Naive thymus-derived CD4-positive, alpha-beta T cell (primary cell): ENCODE data around the gene SPDYE2. TPM values are rescaled to one million over a fixed set of nuclear protein-coding genes. Genes with fewer than 3 reads are reported as not detected.
"Not testable (repeated sequence)": the region's sequence is repeated elsewhere in the genome, so short reads cannot be mapped to it uniquely, and the experiment has no call there.

Source experiments
- ATAC-seq: fragments of 150-1000 bp; cut with Tn5 transposase; 2 replicates; pipeline ENCODE4 v1.10.0; 2021; ENCODE audit warnings: mild to moderate bottlenecking, moderate library complexity
- CTCF ChIA-PET: fragments of 350-600 bp; sonication (Branson Sonifier 250); formaldehyde crosslinking; loops from one replicate; lab custom pipeline; 2021; ENCODE audit warnings: antibody characterized with exemption; lab: Charles Lee
- POLR2A ChIA-PET: fragments of 350-600 bp; sonication (Branson Sonifier 250); formaldehyde crosslinking; loops from one replicate; lab custom pipeline; 2021; ENCODE audit warnings: antibody characterized with exemption, inconsistent platforms; lab: Charles Lee
- DNase-seq, 9 donors: peaks; one replicate each; pipeline versions ENCODE4 v3.0.0 to v3.0.0-alpha.2; 2020 to 2022; ENCODE audit warnings: mixed read lengths in 1 of 9
- H3K27ac ChIP-seq: one replicate; pipeline ENCODE4 v1.7.0; 2013; ENCODE audit warnings: mild to moderate bottlenecking, low read depth, low read length, moderate library complexity
- H3K27me3 ChIP-seq, 2 donors: one replicate each; pipeline ENCODE4 v1.7.0; 2013; ENCODE audit warnings: low read length in 2 of 2, mild to moderate bottlenecking in 2 of 2, moderate library complexity in 2 of 2; ENCODE audit not compliant: control insufficient read depth in 2 of 2, insufficient read depth in 2 of 2
- H3K36me3 ChIP-seq, 3 experiments: 1 replicate in 2 of 3; 2 replicates in 1 of 3; pipeline ENCODE4 v1.7.0; 2013; ENCODE audit warnings: low read length in 3 of 3, mild to moderate bottlenecking in 3 of 3, moderate library complexity in 1 of 3; ENCODE audit not compliant: insufficient read depth in 3 of 3, control insufficient read depth in 2 of 3
- H3K4me1 ChIP-seq, 2 donors: one replicate each; pipeline ENCODE4 v1.7.0; 2013; ENCODE audit warnings: low read length in 2 of 2, mild to moderate bottlenecking in 2 of 2, moderate library complexity in 1 of 2; ENCODE audit not compliant: control insufficient read depth in 2 of 2, insufficient read depth in 2 of 2
- H3K4me3 ChIP-seq: 2 replicates; pipeline ENCODE4 v1.7.0; 2013; ENCODE audit warnings: mild to moderate bottlenecking, low read length
- H3K9me3 ChIP-seq, 3 experiments: 1 replicate in 2 of 3; 2 replicates in 1 of 3; pipeline ENCODE4 v1.7.0; 2013; ENCODE audit warnings: low read length in 3 of 3; ENCODE audit not compliant: control insufficient read depth in 2 of 3
- H3K27ac Mint-ChIP-seq, 9 donors: one replicate each; pipeline ENCODE4 v1.8.0; 2020 to 2022; ENCODE audit warnings: mixed read lengths in 9 of 9, mild to moderate bottlenecking in 8 of 9, moderate library complexity in 5 of 9, inconsistent platforms in 2 of 9
- H3K27me3 Mint-ChIP-seq, 5 donors: one replicate each; pipeline ENCODE4 v1.8.0; 2021 to 2022; ENCODE audit warnings: mixed read lengths in 5 of 5, mild to moderate bottlenecking in 1 of 5
- H3K36me3 Mint-ChIP-seq, 5 donors: one replicate each; pipeline ENCODE4 v1.8.0; 2020 to 2022; ENCODE audit warnings: mixed read lengths in 5 of 5, mild to moderate bottlenecking in 3 of 5, inconsistent platforms in 1 of 5
- H3K4me1 Mint-ChIP-seq, 7 donors: one replicate each; pipeline ENCODE4 v1.8.0; 2020 to 2022; ENCODE audit warnings: mixed read lengths in 7 of 7, mild to moderate bottlenecking in 3 of 7, inconsistent platforms in 1 of 7
- H3K4me3 Mint-ChIP-seq, 10 donors: one replicate each; pipeline ENCODE4 v1.8.0; 2020 to 2022; ENCODE audit warnings: mild to moderate bottlenecking in 10 of 10, mixed read lengths in 10 of 10, moderate library complexity in 6 of 10, inconsistent platforms in 2 of 10
- H3K9me3 Mint-ChIP-seq, 11 donors: one replicate each; pipeline ENCODE4 v1.8.0; 2020 to 2022; ENCODE audit warnings: mixed read lengths in 11 of 11, mild to moderate bottlenecking in 4 of 11, inconsistent platforms in 1 of 11, moderate library complexity in 1 of 11
- intact Hi-C, 2 donors: fragments of 100-400 bp; cut with micrococcal nuclease; formaldehyde crosslinking; loops; one replicate each; pipeline ENCODE4 v1.15.1; 2023
- polyA plus RNA-seq, 2 donors: library from polyadenylated mRNA; unstranded; fragments of 300-500 nt; fragmentation: Illumina TruSeq; gene quantifications; one replicate each; pipeline ENCODE4 v1.2.3, GENCODE V29; 2021
- total RNA-seq, 6 experiments: library from RNA in 5 of 6; stranded (reverse) in 5 of 6; gene quantifications; 1 replicate in 5 of 6; 2 replicates in 1 of 6; pipeline ENCODE4 v1.2.3 and lab custom pipeline; 2021 to 2026

Gene SPDYE2
- total RNA-seq (1 to 10 TPM in 1 of 5 experiments, under 1 TPM in 3, not detected in 1; 0.29 to 1.1 (median 0.32) TPM), polyA plus RNA-seq (under 1 TPM; 0.33 to 0.35 TPM), total RNA-seq (lab: John Stamatoyannopoulos, UW) (not detected)

- H3K27ac ChIP-seq, H3K36me3 Mint-ChIP-seq, POLR2A ChIA-PET, H3K27me3 ChIP-seq, DNase-seq, ATAC-seq, H3K4me3 Mint-ChIP-seq, H3K9me3 Mint-ChIP-seq, H3K9me3 ChIP-seq, H3K27ac Mint-ChIP-seq, H3K4me1 ChIP-seq, H3K4me3 ChIP-seq, CTCF ChIA-PET, H3K27me3 Mint-ChIP-seq, H3K36me3 ChIP-seq, intact Hi-C loops, H3K4me1 Mint-ChIP-seq: not testable (repeated sequence)
Measured at GRCh38 chr7:102550808-102551422, at the start of gene SPDYE2. Gene SPDYE2, plus strand, starts transcription at chr7:102551226. Its CDS starts 2,030 bp downstream, at chr7:102553256.

- H3K27me3 Mint-ChIP-seq, H3K4me1 Mint-ChIP-seq, intact Hi-C loops, H3K4me3 ChIP-seq, H3K4me3 Mint-ChIP-seq, POLR2A ChIA-PET, CTCF ChIA-PET, H3K27ac ChIP-seq, H3K36me3 Mint-ChIP-seq, H3K36me3 ChIP-seq, H3K27ac Mint-ChIP-seq, DNase-seq, H3K9me3 Mint-ChIP-seq, H3K4me1 ChIP-seq, H3K27me3 ChIP-seq, H3K9me3 ChIP-seq: not testable (repeated sequence)
- peak; percentile 12 for ATAC-seq
Measured at GRCh38 chr7:102503141-102503540, 47.9 kb upstream of the SPDYE2 start.

- H3K27me3 ChIP-seq, H3K4me1 Mint-ChIP-seq, H3K36me3 Mint-ChIP-seq, DNase-seq, H3K27ac Mint-ChIP-seq, CTCF ChIA-PET, H3K27ac ChIP-seq, H3K4me3 Mint-ChIP-seq, H3K9me3 Mint-ChIP-seq, POLR2A ChIA-PET, H3K4me3 ChIP-seq, H3K27me3 Mint-ChIP-seq, H3K4me1 ChIP-seq, intact Hi-C loops, H3K9me3 ChIP-seq, H3K36me3 ChIP-seq: not testable (repeated sequence)
- ATAC-seq, result peak; percentile 18
Measured at GRCh38 chr7:102505298-102506185, 45.5 kb upstream of the SPDYE2 start.

- intact Hi-C loops, H3K27ac Mint-ChIP-seq, H3K27me3 ChIP-seq, H3K4me1 Mint-ChIP-seq, POLR2A ChIA-PET, ATAC-seq, H3K9me3 Mint-ChIP-seq, H3K27me3 Mint-ChIP-seq, H3K4me3 Mint-ChIP-seq, H3K36me3 Mint-ChIP-seq, H3K27ac ChIP-seq, CTCF ChIA-PET, H3K4me1 ChIP-seq, H3K9me3 ChIP-seq, H3K36me3 ChIP-seq, H3K4me3 ChIP-seq: not testable (repeated sequence)
- DNase-seq, result peak in 1 of 9 donors; percentile 19
Measured at GRCh38 chr7:102507410-102508088, 43.5 kb upstream of the SPDYE2 start.

GRCh38 chr7:102510575-102510974, 40.5 kb upstream of the SPDYE2 start:
- H3K9me3 Mint-ChIP-seq, H3K4me3 Mint-ChIP-seq, CTCF ChIA-PET, intact Hi-C loops, H3K9me3 ChIP-seq, H3K4me1 Mint-ChIP-seq, H3K4me3 ChIP-seq, ATAC-seq, H3K27me3 Mint-ChIP-seq, H3K27ac ChIP-seq, H3K36me3 Mint-ChIP-seq, H3K4me1 ChIP-seq, POLR2A ChIA-PET, H3K27ac Mint-ChIP-seq, H3K36me3 ChIP-seq, H3K27me3 ChIP-seq: not testable (repeated sequence)
- DNase-seq, result peak in 1 of 9 donors; percentile 21

- H3K9me3 ChIP-seq, POLR2A ChIA-PET, intact Hi-C loops, H3K4me1 Mint-ChIP-seq, H3K27me3 ChIP-seq, DNase-seq, H3K9me3 Mint-ChIP-seq, H3K27ac Mint-ChIP-seq, H3K36me3 ChIP-seq, H3K27ac ChIP-seq, H3K36me3 Mint-ChIP-seq, H3K4me3 ChIP-seq, H3K4me1 ChIP-seq, CTCF ChIA-PET, H3K27me3 Mint-ChIP-seq: not testable (repeated sequence)
- H3K4me3 Mint-ChIP-seq, result peak overlapping the region in 1 of 10 donors; percentile 55
- ATAC-seq, result peak; percentile 83
Measured at GRCh38 chr7:102511860-102512522, 39.0 kb upstream of the SPDYE2 start.
